GM12891 (cell line): ENCODE measurements around the gene ST3GAL3.

Experiments used
- DNase-seq: peaks from one replicate; pipeline ENCODE4 v3.0.0; 2011; ENCODE audit warnings: low spot score; ENCODE audit not compliant: insufficient read length
- FAIRE-seq: peaks from 2 replicates; lab custom pipeline; 2011; peaks lifted over from hg19 to GRCh38; lab: Jason Lieb, UNC
- PAX5 ChIP-seq: IDR thresholded peaks from 2 replicates; pipeline ENCODE4 v1.6.1; 2011; ENCODE audit warnings: low read length, moderate library complexity, mild to moderate bottlenecking; ENCODE audit not compliant: insufficient read depth, severe bottlenecking
- POLR2A ChIP-seq: IDR thresholded peaks from 2 replicates; pipeline ENCODE4 v1.6.1; 2011; ENCODE audit warnings: low read depth, low read length, control low read depth
- POLR2AphosphoS5 ChIP-seq: IDR thresholded peaks from 2 replicates; pipeline ENCODE4 v1.6.1; 2011; ENCODE audit warnings: low read depth, low read length, control low read depth
- POU2F2 ChIP-seq: IDR thresholded peaks from 2 replicates; pipeline ENCODE4 v1.6.1; 2011; ENCODE audit warnings: low read depth, mild to moderate bottlenecking, control low read depth, low read length, moderate library complexity
- SPI1 ChIP-seq: IDR thresholded peaks from 2 replicates; pipeline ENCODE4 v1.6.1; 2011; ENCODE audit warnings: low read depth, low read length, control low read depth
- TAF1 ChIP-seq: IDR thresholded peaks from 2 replicates; pipeline ENCODE4 v1.6.1; 2011; ENCODE audit warnings: low read depth, low read length, control low read depth

The ST3GAL3 gene

DNA sequence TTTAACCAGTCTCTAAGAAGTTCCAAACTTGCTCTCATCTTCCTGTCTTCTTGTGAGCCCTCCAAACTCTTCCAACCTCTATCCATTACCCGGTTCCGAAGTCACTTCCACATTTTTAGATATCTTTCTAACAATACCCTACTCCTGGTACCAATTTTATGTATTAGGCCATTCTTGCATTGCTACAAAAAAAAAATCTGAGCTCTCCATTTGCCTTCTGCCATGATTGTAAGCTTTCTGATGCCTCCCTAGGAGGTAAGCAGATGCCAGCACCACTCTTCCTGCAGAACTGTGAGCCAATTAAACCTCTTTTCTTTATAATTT is 134.8 kb downstream of the ST3GAL3 start:
- no peak for FAIRE-seq
- no peak for DNase-seq
- TF ChIP-seq TAF1 (no peak), POLR2A (no peak), POLR2AphosphoS5 (no peak), POU2F2 (no peak)

DNA sequence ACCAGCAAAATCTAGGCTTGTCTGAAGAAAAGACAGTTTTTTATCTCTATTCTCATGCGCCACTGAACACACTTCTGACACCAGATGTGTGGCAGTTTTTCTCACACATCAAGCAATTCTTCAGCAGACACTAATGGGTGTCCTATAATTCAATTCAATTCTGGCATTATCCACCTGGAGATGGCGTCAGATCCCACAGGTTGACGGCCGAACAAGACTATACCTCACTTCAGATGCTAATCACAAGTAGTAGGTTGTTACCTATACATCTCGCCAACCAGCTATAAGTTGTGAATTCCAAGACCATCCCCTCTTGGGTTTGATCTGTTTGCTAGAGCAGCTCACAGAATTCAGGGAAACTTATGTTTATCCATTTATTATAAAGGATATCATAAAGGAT is 136.3 kb downstream of the ST3GAL3 start:
- DNase-seq = no peak
- FAIRE-seq = no peak
- TF ChIP-seq POU2F2 (no peak), POLR2A (no peak), SPI1 (no peak), TAF1 (no peak), POLR2AphosphoS5 (no peak), PAX5 (no peak)

DNA sequence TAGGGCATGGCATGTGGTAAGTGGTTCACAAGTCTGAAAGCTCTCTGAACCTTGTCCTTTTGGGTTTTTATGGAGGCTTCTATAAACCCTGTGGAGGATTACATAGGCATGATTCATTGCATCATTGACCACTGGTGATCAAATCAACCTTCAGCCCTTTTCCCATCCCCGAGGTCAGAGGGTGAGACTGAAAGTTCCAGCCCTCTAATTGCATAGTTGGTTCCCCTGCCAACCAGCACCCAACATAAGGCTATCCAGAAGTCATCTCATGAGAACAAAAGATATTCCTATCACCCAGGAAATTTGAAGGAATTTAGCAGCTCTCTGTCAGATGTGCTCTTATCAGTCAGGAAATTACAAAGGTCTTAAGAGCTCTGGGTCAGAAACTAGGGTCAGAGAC is 136.8 kb downstream of the ST3GAL3 start:
- TF ChIP-seq POLR2AphosphoS5 (no peak), SPI1 (no peak), POLR2A (no peak), PAX5 (no peak), TAF1 (no peak), POU2F2 (no peak)
- no peak for FAIRE-seq

DNA sequence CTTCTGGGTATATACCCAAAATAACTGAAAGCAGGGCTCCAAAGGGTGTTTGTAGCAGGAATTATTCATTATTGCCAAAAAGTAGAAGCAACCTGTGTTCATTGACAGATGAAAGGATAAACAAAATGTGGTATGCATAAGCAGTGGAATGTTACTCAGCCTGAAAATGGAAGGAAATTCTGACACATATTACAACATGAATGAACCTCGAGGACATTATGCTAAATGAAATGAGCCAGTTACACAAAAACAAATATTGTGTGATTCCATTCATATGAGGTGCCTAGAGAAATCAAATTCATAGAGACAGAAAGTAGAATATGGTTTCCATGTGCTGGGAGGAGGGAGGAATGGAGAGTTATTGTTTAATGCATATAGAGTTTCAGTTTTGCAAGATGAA is 140.0 kb downstream of the ST3GAL3 start:
- DNase-seq (no peak), FAIRE-seq (peak; percentile 75)
- no peak for TF ChIP-seq POU2F2
- no peak for TF ChIP-seq TAF1
- no peak for TF ChIP-seq POLR2A
- no peak for TF ChIP-seq SPI1
- TF ChIP-seq PAX5 = no peak
- TF ChIP-seq POLR2AphosphoS5 = no peak

More for the DNA sequence above, 136.8 kb downstream of the ST3GAL3 start:
- DNase-seq = no peak

DNA sequence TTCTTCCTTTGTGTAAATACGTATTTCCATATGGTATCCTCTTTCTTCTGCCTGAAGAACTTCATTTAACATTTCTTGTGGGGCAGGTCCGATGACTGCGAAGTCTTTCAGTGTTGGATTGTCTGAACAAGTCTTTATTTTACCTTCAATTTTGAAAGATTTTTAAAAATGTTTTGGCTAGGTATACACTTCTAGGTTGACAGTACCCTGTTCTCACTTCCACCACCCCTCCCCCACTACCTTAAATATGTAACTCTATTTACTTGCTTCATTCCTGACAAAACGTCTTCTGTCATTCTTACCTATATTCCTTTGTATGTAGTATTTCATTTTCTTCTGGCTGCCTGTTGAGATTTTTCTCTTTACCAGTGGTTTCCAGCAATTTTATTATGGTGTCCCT is 140.5 kb downstream of the ST3GAL3 start:
- DNase-seq (no peak), FAIRE-seq (no peak)
- TF ChIP-seq TAF1 (no peak), PAX5 (no peak), SPI1 (no peak), POLR2A (no peak), POU2F2 (no peak), POLR2AphosphoS5 (no peak)

DNA sequence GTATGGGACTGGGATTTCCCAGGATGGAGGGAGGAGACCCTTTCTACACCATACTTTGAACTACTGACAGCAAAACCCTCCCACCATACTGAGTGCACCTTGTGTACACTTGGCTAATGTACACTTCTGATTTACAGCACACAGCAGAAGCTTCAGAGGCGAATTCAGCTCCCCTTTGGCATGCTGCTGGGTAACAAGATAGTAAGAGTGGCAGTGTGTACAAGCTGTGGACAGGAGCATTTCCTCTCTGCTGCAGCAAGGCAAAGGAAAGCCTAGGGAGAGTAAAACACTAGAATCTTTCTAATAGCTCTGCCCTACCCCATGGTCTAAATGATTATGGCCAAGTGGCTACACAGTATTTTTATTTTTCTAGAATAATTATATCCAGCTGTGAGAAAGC is 142.3 kb downstream of the ST3GAL3 start:
- TF ChIP-seq TAF1 = no peak
- TF ChIP-seq SPI1 = no peak
- no peak for TF ChIP-seq POLR2A
- TF ChIP-seq POLR2AphosphoS5 = no peak
- TF ChIP-seq POU2F2 = no peak
- FAIRE-seq = peak; percentile 13
- no peak for DNase-seq

DNA sequence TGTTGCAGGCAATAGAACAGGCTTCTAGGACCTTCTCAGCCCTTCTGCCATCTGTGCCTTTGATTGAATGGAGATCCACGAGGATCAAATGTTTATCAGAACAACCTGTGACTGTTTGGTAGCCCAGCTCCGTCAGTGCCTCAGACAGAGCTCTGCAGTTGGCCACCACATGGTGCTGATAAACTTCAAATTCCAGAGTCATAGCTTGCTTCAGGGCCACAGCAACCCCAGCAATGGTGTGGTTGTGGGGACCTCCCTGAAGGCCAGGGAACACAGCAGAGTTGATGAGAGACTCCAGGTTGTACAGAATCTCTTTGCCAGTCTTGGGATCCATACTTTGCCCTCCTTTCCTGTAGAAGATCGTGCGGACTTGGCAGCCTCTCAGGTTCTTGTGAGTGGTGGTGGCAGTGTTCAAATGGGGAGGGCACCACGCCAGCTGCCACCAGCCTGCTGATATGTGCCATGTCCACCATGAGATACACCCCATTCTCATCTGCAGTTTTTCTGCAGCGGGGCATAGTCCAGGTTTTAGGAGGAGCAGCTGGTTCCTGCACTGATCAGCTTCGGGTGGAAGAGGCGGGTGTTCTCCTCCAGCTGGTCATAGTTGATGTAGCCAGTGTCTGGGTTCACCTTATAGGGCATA is 143.4 kb downstream of the ST3GAL3 start:
- TF ChIP-seq TAF1 (no peak), POU2F2 (no peak), PAX5 (no peak), POLR2A (no peak), POLR2AphosphoS5 (no peak), SPI1 (no peak)
- FAIRE-seq = no peak
- DNase-seq = no peak

DNA sequence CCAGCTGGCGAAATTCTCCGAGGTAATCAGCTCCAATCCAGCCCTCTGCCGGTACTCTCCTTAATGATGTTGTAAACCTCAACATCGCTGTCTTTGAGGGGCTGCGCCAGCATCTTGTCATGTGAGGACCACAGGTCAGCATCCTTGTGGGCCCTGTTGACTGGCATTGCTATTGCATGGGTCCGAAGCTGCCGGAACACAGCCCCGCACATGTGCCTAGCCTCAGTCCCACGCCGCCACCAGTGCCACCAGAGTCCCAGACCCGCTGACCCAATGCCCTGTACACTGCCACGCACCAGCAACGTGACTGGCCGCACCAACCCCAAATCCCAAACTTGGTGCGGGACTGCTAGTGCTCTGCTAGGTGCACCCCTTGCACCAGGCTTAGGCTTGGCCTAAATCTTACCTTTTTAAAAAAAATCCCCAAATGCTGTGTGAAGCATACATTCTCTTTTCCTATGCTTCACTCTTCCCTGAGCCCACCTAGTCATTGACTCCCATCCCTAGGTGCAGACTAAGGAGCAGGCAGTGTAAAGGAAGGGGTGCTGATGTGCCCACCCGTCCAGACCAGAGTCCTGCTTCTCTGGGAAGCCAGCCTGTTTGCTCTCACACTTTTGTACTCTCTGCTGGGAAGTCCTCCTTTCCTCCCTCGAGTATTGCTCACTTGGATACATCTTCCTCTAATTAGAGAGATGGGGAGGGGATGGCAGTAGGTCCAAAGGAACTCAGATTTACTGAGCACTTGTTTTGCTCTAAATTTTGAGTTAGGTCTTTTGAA is 144.4 kb downstream of the ST3GAL3 start:
- DNase-seq (no peak), FAIRE-seq (no peak)
- TF ChIP-seq SPI1 = no peak
- TF ChIP-seq PAX5 = no peak
- TF ChIP-seq POU2F2 = no peak
- no peak for TF ChIP-seq POLR2A
- TF ChIP-seq TAF1 = no peak
- no peak for TF ChIP-seq POLR2AphosphoS5

DNA sequence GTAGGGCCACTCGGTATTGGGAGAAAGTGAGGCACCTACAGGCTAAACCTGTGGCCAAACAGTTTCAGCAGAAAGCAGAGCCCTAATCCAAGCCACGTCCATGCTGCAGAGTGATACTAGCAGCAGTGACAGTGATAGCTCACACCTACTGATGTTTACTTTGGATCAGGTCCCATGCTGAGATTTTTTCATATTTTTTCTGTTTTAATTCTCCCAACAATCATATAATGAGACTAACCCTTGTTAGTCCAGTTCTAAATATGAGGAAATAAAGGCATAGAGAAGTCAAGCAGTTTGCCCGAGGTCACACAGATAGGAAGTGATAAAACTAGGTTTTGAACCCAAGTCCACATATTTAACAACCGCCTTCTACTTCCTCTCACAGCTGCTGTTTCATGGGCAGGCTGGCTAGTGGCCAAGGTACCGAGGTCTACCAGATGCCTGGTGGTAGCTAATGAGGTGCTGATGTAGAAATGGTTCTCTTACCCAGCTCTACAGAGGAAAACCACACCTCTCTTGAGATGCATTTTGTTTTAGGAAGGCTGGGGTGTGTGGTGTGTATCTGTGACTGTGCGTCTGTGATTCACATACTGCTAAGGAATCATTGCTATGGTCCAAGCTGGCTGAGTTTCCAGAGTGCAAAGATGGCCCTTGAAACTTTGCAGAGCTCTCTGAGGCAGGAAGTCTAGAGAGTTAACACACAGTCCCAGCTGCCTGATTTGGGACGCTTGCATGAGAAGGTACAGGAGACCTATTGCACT is 146.0 kb downstream of the ST3GAL3 start:
- FAIRE-seq (peak; percentile 81), DNase-seq (no peak)
- TF ChIP-seq POU2F2 (no peak), SPI1 (peak; percentile 61), POLR2A (no peak)

DNA sequence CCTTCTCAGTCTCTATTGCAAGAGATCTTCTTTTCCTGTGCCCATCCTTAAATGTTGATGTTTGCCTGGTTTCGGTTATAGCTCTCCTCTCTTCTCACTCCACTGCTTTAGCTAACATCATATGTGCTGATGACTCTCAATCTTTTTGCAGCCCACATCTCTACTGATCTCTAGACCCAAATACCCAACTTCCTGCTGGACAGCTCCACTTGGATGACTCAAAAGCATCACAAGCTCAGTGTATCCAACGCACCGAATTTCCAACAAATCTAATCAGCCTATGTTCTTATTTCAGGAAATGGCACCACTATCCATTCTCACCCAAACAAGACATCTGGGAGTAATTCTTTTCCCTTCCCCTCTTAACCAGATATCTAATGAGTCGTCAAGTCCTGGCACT is 147.1 kb downstream of the ST3GAL3 start:
- DNase-seq (no peak), FAIRE-seq (peak; percentile 60)
- TF ChIP-seq SPI1 (no peak), PAX5 (no peak), POLR2AphosphoS5 (no peak), POU2F2 (no peak), POLR2A (no peak), TAF1 (no peak)
